Brain microvascular endothelial cell (primary cell): ENCODE data around the gene PTPRA.

Experiments
- DNase-seq: peaks from one replicate; pipeline ENCODE4 v3.0.0-alpha.2; 2020
- H3K27ac ChIP-seq: fragments of 250-450 bp; sonication (Bioruptor Pico); 2 replicates; pipeline ENCODE4 v1.5.1; 2020; ENCODE audit warnings: mild to moderate bottlenecking, moderate library complexity
- H3K27me3 ChIP-seq: fragments of 250-450 bp; sonication (Bioruptor Pico); replicated peaks from 2 replicates; pipeline ENCODE4 v1.5.1; 2020; ENCODE audit warnings: mild to moderate bottlenecking
- H3K36me3 ChIP-seq: fragments of 250-450 bp; sonication (Bioruptor Pico); replicated peaks from 2 replicates; pipeline ENCODE4 v1.5.1; 2020; ENCODE audit warnings: mild to moderate bottlenecking
- H3K4me3 ChIP-seq: 2 replicates; pipeline ENCODE4 v1.5.1; 2011; ENCODE audit warnings: low read depth, mild to moderate bottlenecking, control low read depth, low read length, moderate library complexity
- in situ Hi-C: cut with HindIII; loops from 2 replicates; pipeline ENCODE4 v1.10.0; 2017; ENCODE audit warnings: low sequenced_read_pairs, low pct_ligation_motif_present
- TF ChIP-seq, protein P1 (sequence below): IDR thresholded peaks from 2 replicates; pipeline ENCODE4 v1.5.1; 2011; ENCODE audit warnings: low read depth, mild to moderate bottlenecking, moderate library complexity, low read length, control low read depth, inconsistent platforms; ENCODE audit errors: missing control alignments

PTPRA gene

DNA sequence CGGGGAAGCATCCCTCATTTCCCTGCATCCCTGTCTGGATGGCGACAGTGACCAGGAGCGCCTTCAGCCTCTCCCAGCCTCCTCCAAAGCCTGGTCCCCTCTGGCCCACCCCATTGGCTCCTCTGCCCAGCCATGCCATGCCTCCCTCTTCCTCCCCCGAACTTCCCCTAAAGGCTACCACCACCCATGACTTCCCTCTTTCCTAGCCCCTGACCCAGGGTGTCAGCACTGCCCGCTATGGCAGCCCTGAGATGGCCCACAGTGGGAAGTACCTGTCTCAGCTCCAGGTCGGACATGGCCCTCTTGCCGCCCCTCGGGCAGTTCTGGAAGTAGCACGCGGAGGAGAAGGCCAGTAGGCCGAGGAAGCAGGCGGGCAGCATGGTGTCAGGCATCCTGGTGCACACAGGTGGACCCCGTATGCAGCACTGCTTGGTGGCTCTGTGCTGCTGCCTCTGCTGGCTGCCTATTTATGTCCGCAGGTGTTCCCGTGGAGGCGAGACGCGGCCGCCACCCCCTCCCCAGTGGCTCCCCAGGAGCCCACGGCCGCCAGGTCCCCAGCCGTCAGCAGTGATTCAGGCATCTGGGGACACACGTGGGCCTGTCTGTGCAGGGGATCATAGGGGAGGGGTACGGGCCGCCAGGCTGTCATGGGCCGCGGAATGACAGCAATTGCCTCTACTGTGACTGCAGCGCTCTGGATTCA, 211.2 kb downstream of the PTPRA start, which contains the start of gene AVP:
Gene AVP (minus strand): TSS at position 442 of the 703 bp plus-strand sequence. CDS start 50 bp downstream, at position 392.
- Histone ChIP-seq H3K27me3 (peaks cover 36% of the 10 kb centered on the region), H3K4me3 (no peak within 1 kb of the TSS), H3K27ac (no peak within 1 kb of the TSS), H3K36me3 (no peaks in the 10 kb centered on the region)
- no peak for DNase-seq
- in situ Hi-C loops, result no loop called here
- TF ChIP-seq, protein P1, sequence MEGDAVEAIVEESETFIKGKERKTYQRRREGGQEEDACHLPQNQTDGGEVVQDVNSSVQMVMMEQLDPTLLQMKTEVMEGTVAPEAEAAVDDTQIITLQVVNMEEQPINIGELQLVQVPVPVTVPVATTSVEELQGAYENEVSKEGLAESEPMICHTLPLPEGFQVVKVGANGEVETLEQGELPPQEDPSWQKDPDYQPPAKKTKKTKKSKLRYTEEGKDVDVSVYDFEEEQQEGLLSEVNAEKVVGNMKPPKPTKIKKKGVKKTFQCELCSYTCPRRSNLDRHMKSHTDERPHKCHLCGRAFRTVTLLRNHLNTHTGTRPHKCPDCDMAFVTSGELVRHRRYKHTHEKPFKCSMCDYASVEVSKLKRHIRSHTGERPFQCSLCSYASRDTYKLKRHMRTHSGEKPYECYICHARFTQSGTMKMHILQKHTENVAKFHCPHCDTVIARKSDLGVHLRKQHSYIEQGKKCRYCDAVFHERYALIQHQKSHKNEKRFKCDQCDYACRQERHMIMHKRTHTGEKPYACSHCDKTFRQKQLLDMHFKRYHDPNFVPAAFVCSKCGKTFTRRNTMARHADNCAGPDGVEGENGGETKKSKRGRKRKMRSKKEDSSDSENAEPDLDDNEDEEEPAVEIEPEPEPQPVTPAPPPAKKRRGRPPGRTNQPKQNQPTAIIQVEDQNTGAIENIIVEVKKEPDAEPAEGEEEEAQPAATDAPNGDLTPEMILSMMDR, result no peak

DNA sequence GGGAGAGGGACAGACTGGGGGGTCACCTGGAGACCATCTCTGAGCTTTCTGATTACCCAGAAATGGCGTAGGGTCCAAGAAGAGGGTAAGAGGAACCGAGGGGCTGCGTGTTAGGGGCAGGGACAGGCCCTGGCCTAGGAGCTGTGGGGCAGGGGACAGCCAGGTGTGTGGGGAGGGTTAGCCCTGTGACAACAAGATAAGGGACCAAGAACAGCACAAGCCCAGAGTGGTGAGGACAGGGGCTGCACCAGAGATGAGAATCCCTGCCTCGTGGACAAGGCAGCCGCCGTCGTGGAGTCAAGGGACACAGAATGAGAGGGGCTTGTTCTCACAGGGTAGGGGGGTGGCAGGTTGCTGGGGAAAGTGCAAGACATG, 211.7 kb downstream of the PTPRA start:
- no peak overlapping the region for H3K27ac ChIP-seq
- in situ Hi-C loops, result no loop called here
- no peak overlapping the region for H3K4me3 ChIP-seq
- peaks cover 37% of the 10 kb centered on the region for H3K27me3 ChIP-seq
- H3K36me3 ChIP-seq, result no peaks in the 10 kb centered on the region
- TF ChIP-seq, protein P1, result no peak
- DNase-seq, result no peak

DNA sequence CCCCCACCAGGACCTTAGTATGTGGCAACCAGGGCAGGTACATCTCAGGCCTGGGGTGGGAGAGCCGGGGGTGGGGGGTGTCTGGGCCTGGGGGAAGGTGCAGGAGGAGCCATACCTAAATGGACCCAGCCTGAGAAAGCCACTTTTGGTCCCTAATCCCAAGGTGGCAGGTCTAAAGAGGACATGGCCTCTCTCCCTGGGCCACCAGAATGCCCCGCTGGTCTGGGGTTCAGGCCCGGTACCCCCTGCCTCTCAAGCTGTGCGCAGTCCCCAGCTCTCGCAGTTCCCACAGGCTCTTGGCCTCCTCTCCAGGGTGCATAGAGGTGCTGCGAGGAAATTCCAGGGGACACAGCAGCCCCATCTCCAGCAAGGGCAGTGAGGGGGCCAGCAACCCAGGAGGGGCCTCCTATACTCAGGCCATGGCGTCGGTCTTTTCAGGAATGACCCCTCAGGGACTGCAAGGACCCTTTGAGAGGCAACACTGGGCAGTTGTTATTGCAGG, 212.3 kb downstream of the PTPRA start:
- in situ Hi-C loops, result no loop called here
- DNase-seq, result no peak
- TF ChIP-seq, protein P1, result no peak
- H3K36me3 ChIP-seq, result no peaks in the 10 kb centered on the region
- no peak overlapping the region for H3K4me3 ChIP-seq
- peaks cover 34% of the 10 kb centered on the region for H3K27me3 ChIP-seq
- no peak overlapping the region for H3K27ac ChIP-seq

DNA sequence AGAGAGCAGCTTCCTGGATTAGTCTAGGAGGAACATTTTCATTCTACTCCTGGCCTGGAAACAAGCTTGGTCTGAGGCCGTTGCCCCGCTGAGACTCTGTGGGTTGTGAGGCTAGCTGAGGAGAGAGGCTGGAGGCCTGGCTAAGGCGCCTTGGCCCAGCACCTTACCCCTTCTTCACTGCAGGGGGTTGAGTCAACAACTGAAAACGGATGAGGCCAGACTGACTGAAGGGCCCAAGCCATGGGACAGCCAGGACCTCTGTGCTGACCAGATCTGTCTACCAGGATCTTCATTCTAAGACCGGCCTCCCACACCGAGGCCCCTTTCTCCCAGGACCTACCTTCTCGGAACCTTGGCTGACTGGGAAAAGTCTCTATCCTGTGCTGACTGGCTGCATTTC, 214.8 kb downstream of the PTPRA start:
- no peak overlapping the region for H3K4me3 ChIP-seq
- H3K27me3 ChIP-seq, result peaks cover 14% of the 10 kb centered on the region
- DNase-seq, result no peak
- in situ Hi-C loops, result no loop called here
- no peak overlapping the region for H3K27ac ChIP-seq
- TF ChIP-seq, protein P1, result no peak
- no peaks in the 10 kb centered on the region for H3K36me3 ChIP-seq
